ENCODE measurements around the gene LRRC57. TPM values are rescaled to one million over a fixed set of nuclear protein-coding genes. Genes with fewer than 3 reads are reported as not detected.

The LRRC57 gene
- total RNA-seq, 6 donors from 2014 or later, result 24.0 to 48.2 (median 31.2) TPM

DNA sequence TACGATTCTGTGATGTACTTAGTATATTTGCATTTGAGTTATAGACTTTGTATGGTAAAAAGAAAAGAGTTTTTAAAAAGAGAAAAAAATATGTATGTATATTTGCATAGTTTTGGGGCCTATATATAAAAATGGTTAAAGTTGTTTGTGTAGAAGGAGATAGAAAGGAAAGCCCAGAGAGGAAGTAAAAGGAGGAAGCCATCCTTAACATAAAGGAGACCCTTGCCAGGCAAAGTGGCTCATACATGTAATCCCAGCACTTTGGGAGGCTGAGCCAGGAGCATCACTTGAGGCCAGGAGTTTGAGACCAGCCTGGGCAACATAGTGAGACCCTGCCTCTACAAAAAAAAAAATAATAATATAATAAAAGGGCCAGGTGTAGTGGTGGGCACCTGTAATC is 44.8 kb downstream of the LRRC57 start:
- 75 to 77% methylated on average over 1 of the region's 1 CpG for WGBS, 2 donors
- Histone ChIP-seq H3K27ac (peak overlapping the region in 2 of 4 donors; percentile 13 to 57), H3K27me3 (no peaks in the 10 kb centered on the region), H3K4me1 (peaks cover 51 to 66% (median 59%) of the 10 kb centered on the region in 4 donors), H3K9me3 (no peaks in the 10 kb centered on the region), H3K36me3 (no peaks in the 10 kb centered on the region), H3K4me3 (no peak overlapping the region)
- DNase-seq, result no peak
- ATAC-seq (ENCODE audit: low FRiP score in 2 of 2), result no peak
- TF ChIP-seq POLR2AphosphoS5 (IDR thresholded peaks at IDR 0.05), result no peak
- TF ChIP-seq EP300 (IDR thresholded peaks at IDR 0.05), result no peak

DNA sequence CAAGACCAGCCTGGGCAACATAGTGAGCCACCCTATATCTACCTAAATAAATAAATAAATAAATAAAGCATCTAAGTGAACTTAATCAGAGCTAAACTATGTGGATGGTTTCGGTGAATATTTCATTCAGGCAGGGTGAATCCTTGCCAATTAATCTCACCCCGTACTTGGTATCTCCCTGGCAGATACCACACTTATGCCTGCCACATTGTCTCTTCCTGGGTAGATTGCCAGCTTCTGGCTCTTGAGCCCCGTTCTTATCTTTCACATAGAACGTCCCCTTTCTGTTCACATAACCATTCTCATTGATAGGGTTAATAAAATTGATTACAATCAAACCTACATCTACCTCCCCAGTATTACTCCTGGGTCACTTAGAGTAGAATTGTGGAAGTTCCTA is 46.1 kb downstream of the LRRC57 start:
- Histone ChIP-seq H3K36me3 (no peaks in the 10 kb centered on the region), H3K27ac (peak overlapping the region in 2 of 4 donors; percentile 57), H3K4me3 (no peak overlapping the region), H3K4me1 (peaks cover 56 to 66% (median 61%) of the 10 kb centered on the region in 4 donors), H3K9me3 (no peaks in the 10 kb centered on the region), H3K27me3 (no peaks in the 10 kb centered on the region)
- TF ChIP-seq EP300 (IDR thresholded peaks at IDR 0.05) (no peak), POLR2A (IDR thresholded peaks at IDR 0.05) (no peak), POLR2AphosphoS5 (IDR thresholded peaks at IDR 0.05) (no peak)
- TF ChIP-seq, protein P1, sequence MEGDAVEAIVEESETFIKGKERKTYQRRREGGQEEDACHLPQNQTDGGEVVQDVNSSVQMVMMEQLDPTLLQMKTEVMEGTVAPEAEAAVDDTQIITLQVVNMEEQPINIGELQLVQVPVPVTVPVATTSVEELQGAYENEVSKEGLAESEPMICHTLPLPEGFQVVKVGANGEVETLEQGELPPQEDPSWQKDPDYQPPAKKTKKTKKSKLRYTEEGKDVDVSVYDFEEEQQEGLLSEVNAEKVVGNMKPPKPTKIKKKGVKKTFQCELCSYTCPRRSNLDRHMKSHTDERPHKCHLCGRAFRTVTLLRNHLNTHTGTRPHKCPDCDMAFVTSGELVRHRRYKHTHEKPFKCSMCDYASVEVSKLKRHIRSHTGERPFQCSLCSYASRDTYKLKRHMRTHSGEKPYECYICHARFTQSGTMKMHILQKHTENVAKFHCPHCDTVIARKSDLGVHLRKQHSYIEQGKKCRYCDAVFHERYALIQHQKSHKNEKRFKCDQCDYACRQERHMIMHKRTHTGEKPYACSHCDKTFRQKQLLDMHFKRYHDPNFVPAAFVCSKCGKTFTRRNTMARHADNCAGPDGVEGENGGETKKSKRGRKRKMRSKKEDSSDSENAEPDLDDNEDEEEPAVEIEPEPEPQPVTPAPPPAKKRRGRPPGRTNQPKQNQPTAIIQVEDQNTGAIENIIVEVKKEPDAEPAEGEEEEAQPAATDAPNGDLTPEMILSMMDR (IDR thresholded peaks at IDR 0.05), result no peak
- DNase-seq (no peak), ATAC-seq (ENCODE audit: low FRiP score in 2 of 2) (no peak)
- WGBS, 2 donors, result 59 to 87% methylated on average over 4 of the region's 4 CpGs

DNA sequence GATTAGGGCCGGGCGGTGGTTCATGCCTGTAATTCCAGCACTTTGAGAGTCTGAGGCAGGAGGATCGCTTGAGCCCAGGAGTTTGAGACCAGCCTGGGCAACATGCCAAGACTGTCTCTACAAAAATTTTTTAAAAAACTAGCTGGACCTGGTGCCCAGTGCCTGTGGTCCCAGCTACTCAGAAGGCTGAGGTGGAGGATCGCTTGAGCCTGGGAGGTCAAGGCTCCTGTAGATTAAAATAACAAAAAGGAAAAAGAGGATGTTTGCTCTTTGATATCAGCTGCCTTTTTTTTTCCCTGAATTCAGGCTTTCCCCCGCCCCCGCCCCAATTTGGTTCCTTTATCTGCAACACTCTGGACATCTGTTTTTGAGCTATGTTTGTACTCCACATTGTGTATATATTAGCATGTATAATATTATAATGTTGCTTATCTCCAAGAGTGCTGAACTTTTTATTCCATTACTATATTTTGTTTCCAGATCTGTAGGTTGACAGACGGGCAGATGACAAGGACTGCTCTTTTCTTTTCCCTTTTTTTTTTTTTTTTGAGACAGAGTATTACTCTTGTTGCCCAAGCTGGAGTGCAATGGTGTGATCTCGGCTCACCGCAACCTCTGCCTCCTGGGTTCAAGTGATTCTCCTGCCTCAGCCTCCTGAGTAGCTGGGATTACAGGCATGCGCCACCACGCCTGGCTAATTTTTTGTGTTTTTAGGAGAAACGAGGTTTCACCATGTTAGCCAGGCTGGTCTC is 48.6 kb downstream of the LRRC57 start:
- Histone ChIP-seq H3K27me3 (no peaks in the 10 kb centered on the region), H3K36me3 (no peaks in the 10 kb centered on the region), H3K9me3 (no peaks in the 10 kb centered on the region), H3K4me1 (peaks cover 64 to 79% (median 68%) of the 10 kb centered on the region in 4 donors), H3K27ac (peak overlapping the region; percentile 50 to 93 (median 68)), H3K4me3 (no peak overlapping the region)
- ATAC-seq (ENCODE audit: low FRiP score in 2 of 2) (no peak), DNase-seq (no peak)
- TF ChIP-seq POLR2AphosphoS5 (IDR thresholded peaks at IDR 0.05) (no peak), POLR2A (IDR thresholded peaks at IDR 0.05) (no peak), EP300 (IDR thresholded peaks at IDR 0.05) (no peak)
- TF ChIP-seq, protein P1 (IDR thresholded peaks at IDR 0.05), result no peak
- WGBS, 2 donors, result 74 to 77% methylated on average over 12 of the region's 12 CpGs

DNA sequence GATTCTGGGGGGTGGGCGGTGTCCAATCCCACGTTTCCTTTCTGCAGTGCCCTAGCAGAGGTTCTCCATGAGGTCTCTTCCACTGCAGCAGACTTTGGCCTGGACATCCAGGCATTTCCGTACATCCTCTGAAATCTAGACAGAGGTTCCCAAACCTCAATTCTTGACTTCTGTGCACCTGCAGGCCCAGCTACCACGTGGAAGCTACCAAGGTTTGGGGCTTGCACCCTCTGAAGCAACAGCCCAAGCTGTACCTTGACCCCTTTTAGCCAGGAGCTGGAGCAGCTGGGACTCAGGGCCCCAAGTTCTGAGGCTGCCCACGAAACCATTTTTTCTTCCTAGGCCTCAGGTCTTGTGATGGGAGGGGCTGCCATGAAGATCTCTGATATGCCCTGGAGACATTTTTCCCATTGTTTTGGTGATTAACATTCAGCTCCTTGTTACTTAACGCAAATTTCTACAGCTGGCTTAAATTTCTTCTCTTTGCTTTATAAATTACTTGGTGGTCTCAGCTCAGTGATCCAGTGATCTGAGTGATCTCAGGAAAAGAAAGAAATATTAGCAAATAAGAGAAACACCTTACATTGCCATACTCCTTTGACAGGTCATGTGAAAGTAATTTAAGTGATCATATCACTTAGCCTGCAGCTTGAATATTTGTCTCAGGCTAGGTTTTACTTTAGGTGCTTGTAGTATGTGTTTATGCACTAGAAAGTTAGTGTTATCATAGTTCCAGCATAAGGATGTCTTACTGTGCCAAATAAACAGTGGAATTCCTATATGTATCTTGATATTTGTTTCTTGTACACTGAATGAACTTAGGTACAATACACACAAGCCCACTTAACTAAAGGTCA is 50.2 kb downstream of the LRRC57 start:
- 71 to 80% methylated on average over 5 to 6 of the region's 6 CpGs for WGBS, 2 donors
- peaks cover 69 to 80% (median 76%) of the 10 kb centered on the region in 4 donors for H3K4me1 ChIP-seq
- no peaks in the 10 kb centered on the region for H3K36me3 ChIP-seq
- H3K27ac ChIP-seq, result peak overlapping the region; percentile 50 to 93 (median 68)
- TF ChIP-seq POLR2AphosphoS5 (IDR thresholded peaks at IDR 0.05) (no peak), POLR2A (IDR thresholded peaks at IDR 0.05) (no peak), EP300 (IDR thresholded peaks at IDR 0.05) (no peak)
- TF ChIP-seq, protein P1 (IDR thresholded peaks at IDR 0.05), result no peak
- H3K9me3 ChIP-seq, result no peaks in the 10 kb centered on the region
- no peaks in the 10 kb centered on the region for H3K27me3 ChIP-seq
- DNase-seq (no peak), ATAC-seq (ENCODE audit: low FRiP score in 2 of 2) (no peak)
- no peak overlapping the region for H3K4me3 ChIP-seq

All from upper lobe of left lung (tissue), 6 donors.